Ascending aorta (tissue), 2 donors: Measurements from ENCODE around the gene ALG11. TPM values are rescaled to one million over a fixed set of nuclear protein-coding genes. Genes with fewer than 3 reads are reported as not detected.
"Not testable (repeated sequence)": the region's sequence is repeated elsewhere in the genome, so short reads cannot be mapped to it uniquely, and the experiment has no call there.

Source experiments
- DNase-seq, 2 donors: peaks; one replicate each; pipeline ENCODE4 v3.0.0-alpha.2; 2019; ENCODE audit warnings: low spot score in 2 of 2
- H3K27ac ChIP-seq, 2 donors: fragments of 200-600 bp; sonication (generic); one replicate each; pipeline ENCODE4 v1.5.1; 2016 to 2017; ENCODE audit warnings: mild to moderate bottlenecking in 1 of 2
- H3K27me3 ChIP-seq: fragments of 200-600 bp; sonication (generic); one replicate; pipeline ENCODE4 v1.5.1; 2017
- H3K36me3 ChIP-seq, 2 donors: fragments of 200-600 bp; sonication (generic); one replicate each; pipeline ENCODE4 v1.5.1; 2016
- H3K4me1 ChIP-seq, 2 donors: fragments of 200-600 bp; sonication (generic); one replicate each; pipeline ENCODE4 v1.5.1; 2016 to 2017; ENCODE audit warnings: mild to moderate bottlenecking in 1 of 2
- H3K4me3 ChIP-seq, 2 donors: fragments of 200-600 bp; sonication (generic); one replicate each; pipeline ENCODE4 v1.5.1; 2016 to 2017; ENCODE audit warnings: mild to moderate bottlenecking in 1 of 2
- H3K9me3 ChIP-seq, 2 donors: fragments of 200-600 bp; sonication (generic); one replicate each; pipeline ENCODE4 v1.5.1; 2016
- CTCF ChIP-seq, 3 experiments: fragments of 200-600 bp in 2 of 3; fragments of 450-650 bp in 1 of 3; sonication (generic) in 2 of 3; IDR thresholded peaks; one replicate each; pipeline ENCODE4 v1.5.1; 2016 to 2019; ENCODE audit warnings: antibody characterized with exemption in 3 of 3, mild to moderate bottlenecking in 1 of 3, moderate library complexity in 1 of 3
- intact Hi-C: fragments of 100-400 bp; cut with DNase I; formaldehyde crosslinking; loops from one replicate; pipeline ENCODE4 v1.15.1; 2023
- total RNA-seq: library from RNA; depleted of rRNA; stranded (reverse); fragments of >200 nt; gene quantifications from one replicate; pipeline ENCODE4 v1.1.0, GENCODE V29; 2016

The ALG11 gene
- total RNA-seq, 1 donor from 2014 or later: 13.6 TPM

GRCh38 chr13:51980908-51981307 is 31.3 kb upstream of the ALG11 start:
- Histone ChIP-seq H3K27me3 (no peaks in the 10 kb centered on the region), H3K4me1 (no peaks in the 10 kb centered on the region), H3K27ac (no peak overlapping the region), H3K36me3 (no peaks in the 10 kb centered on the region), H3K4me3 (no peak overlapping the region), H3K9me3 (peaks cover 0 to 6% of the 10 kb centered on the region in 2 donors)
- no peak for TF ChIP-seq CTCF (IDR thresholded peaks at IDR 0.05)
- intact Hi-C loops: no loop called here
- DNase-seq: no peak

- Histone ChIP-seq H3K36me3 (no peaks in the 10 kb centered on the region), H3K27ac (no peak overlapping the region), H3K4me1 (no peaks in the 10 kb centered on the region), H3K9me3 (peaks cover 0 to 6% of the 10 kb centered on the region in 2 donors), H3K4me3 (no peak overlapping the region), H3K27me3 (no peaks in the 10 kb centered on the region)
- intact Hi-C loops: no loop called here
- no peak for DNase-seq
- no peak for TF ChIP-seq CTCF (IDR thresholded peaks at IDR 0.05)
Observed at GRCh38 chr13:51981355-51981754, 30.8 kb upstream of the ALG11 start.

GRCh38 chr13:51983292-51983691 is 28.9 kb upstream of the ALG11 start:
- not testable (repeated sequence) for H3K4me3 ChIP-seq, H3K4me1 ChIP-seq, DNase-seq

GRCh38 chr13:51984904-51985303 is 27.3 kb upstream of the ALG11 start:
- H3K4me1 ChIP-seq, H3K27ac ChIP-seq, H3K36me3 ChIP-seq, H3K4me3 ChIP-seq, DNase-seq, H3K9me3 ChIP-seq, H3K27me3 ChIP-seq, intact Hi-C loops: not testable (repeated sequence)

More at GRCh38 chr13:51983292-51983691, 28.9 kb upstream of the ALG11 start:
- H3K27me3 ChIP-seq, H3K9me3 ChIP-seq, H3K27ac ChIP-seq, H3K36me3 ChIP-seq, intact Hi-C loops: not testable (repeated sequence)

GRCh38 chr13:51988988-51989618 is 23.1 kb upstream of the ALG11 start:
- Histone ChIP-seq H3K36me3 (no peaks in the 10 kb centered on the region), H3K4me1 (no peaks in the 10 kb centered on the region), H3K9me3 (peaks cover 0 to 6% of the 10 kb centered on the region in 2 donors), H3K27ac (no peak overlapping the region), H3K4me3 (no peak overlapping the region), H3K27me3 (no peaks in the 10 kb centered on the region)
- intact Hi-C loops: no loop called here
- TF ChIP-seq CTCF (IDR thresholded peaks at IDR 0.05): no peak
- no peak for DNase-seq

GRCh38 chr13:51993713-51994112 is 18.5 kb upstream of the ALG11 start:
- intact Hi-C loops: no loop called here
- no peak for TF ChIP-seq CTCF (IDR thresholded peaks at IDR 0.05)
- DNase-seq: no peak

More at GRCh38 chr13:51993713-51994112, 18.5 kb upstream of the ALG11 start:
- H3K4me1 ChIP-seq: peaks cover 3 to 15% of the 10 kb centered on the region in 2 donors
- H3K36me3 ChIP-seq: no peaks in the 10 kb centered on the region
- H3K27ac ChIP-seq: no peak overlapping the region
- no peak overlapping the region for H3K4me3 ChIP-seq
- no peaks in the 10 kb centered on the region for H3K27me3 ChIP-seq
- H3K9me3 ChIP-seq: no peaks in the 10 kb centered on the region
